HG03439 (cell line): ENCODE results near the gene MAGEA8.
"Not testable (repeated sequence)": the region's sequence is repeated elsewhere in the genome, so short reads cannot be mapped to it uniquely, and the experiment has no call there.

Experiments used
- ATAC-seq: cut with Tn5 transposase; IDR thresholded peaks from one replicate; pipeline ENCODE4 v1.9.1; 2021; ENCODE audit warnings: mild to moderate bottlenecking, moderate library complexity; ENCODE audit not compliant: unreplicated experiment

Gene MAGEA8

GRCh38 chrX:149903889-149904748, 23.1 kb downstream of the MAGEA8 start:
- no peak for ATAC-seq

GRCh38 chrX:149908308-149908707, 27.3 kb downstream of the MAGEA8 start:
- no peak for ATAC-seq

- no peak for ATAC-seq
These were observed 27.7 kb downstream of the MAGEA8 start for GRCh38 chrX:149908727-149909126.

- no peak for ATAC-seq
These were observed 28.6 kb downstream of the MAGEA8 start for GRCh38 chrX:149909324-149910177.

- no peak for ATAC-seq
These were observed 29.3 kb downstream of the MAGEA8 start for GRCh38 chrX:149910178-149910695.

- ATAC-seq: no peak
These were observed 35.9 kb downstream of the MAGEA8 start for GRCh38 chrX:149916745-149917392.

- ATAC-seq: not testable (repeated sequence)
These were observed 42.9 kb downstream of the MAGEA8 start for GRCh38 chrX:149923836-149924235.

- not testable (repeated sequence) for ATAC-seq
These were observed 43.5 kb downstream of the MAGEA8 start for GRCh38 chrX:149924434-149924833.

- not testable (repeated sequence) for ATAC-seq
These were observed 46.4 kb downstream of the MAGEA8 start for GRCh38 chrX:149927245-149927963.

- ATAC-seq: not testable (repeated sequence)
These were observed 46.9 kb downstream of the MAGEA8 start for GRCh38 chrX:149927964-149928258.

- ATAC-seq: not testable (repeated sequence)
These were observed 47.7 kb downstream of the MAGEA8 start for GRCh38 chrX:149928635-149929034.

- not testable (repeated sequence) for ATAC-seq
These were observed 48.4 kb downstream of the MAGEA8 start, which contains the start of gene HSFX4 for GRCh38 chrX:149929400-149929799. Gene HSFX4, plus strand, starts transcription at chrX:149929573. Its CDS starts 72 bp downstream, at chrX:149929645.

GRCh38 chrX:149931355-149931754, 50.4 kb downstream of the MAGEA8 start:
- not testable (repeated sequence) for ATAC-seq

- ATAC-seq: not testable (repeated sequence)
These were observed 51.2 kb downstream of the MAGEA8 start for GRCh38 chrX:149932150-149932549.

GRCh38 chrX:149932970-149933369, 52.0 kb downstream of the MAGEA8 start:
- ATAC-seq: not testable (repeated sequence)

GRCh38 chrX:149933547-149933946, 52.6 kb downstream of the MAGEA8 start:
- not testable (repeated sequence) for ATAC-seq
